T-helper 2 cell treated with Interferon-gamma antibody and Interleukin-4, amounts not matched to agents 100 ng/mL and 5 ng/mL, for 36 hours (primary cell): ENCODE measurements around the gene LDB2. TPM values are rescaled to one million over a fixed set of nuclear protein-coding genes. Genes with fewer than 3 reads are reported as not detected.

Experiments used
- intact Hi-C: fragments of 100-400 bp; cut with micrococcal nuclease; formaldehyde crosslinking; loops from one replicate; pipeline ENCODE4 v1.15.1; 2023
- total RNA-seq: library from RNA; stranded (reverse); gene quantifications from 2 replicates; pipeline ENCODE4 v1.2.3, GENCODE V29; 2022

The LDB2 gene
- total RNA-seq, 1 donor from 2014 or later = not detected

DNA sequence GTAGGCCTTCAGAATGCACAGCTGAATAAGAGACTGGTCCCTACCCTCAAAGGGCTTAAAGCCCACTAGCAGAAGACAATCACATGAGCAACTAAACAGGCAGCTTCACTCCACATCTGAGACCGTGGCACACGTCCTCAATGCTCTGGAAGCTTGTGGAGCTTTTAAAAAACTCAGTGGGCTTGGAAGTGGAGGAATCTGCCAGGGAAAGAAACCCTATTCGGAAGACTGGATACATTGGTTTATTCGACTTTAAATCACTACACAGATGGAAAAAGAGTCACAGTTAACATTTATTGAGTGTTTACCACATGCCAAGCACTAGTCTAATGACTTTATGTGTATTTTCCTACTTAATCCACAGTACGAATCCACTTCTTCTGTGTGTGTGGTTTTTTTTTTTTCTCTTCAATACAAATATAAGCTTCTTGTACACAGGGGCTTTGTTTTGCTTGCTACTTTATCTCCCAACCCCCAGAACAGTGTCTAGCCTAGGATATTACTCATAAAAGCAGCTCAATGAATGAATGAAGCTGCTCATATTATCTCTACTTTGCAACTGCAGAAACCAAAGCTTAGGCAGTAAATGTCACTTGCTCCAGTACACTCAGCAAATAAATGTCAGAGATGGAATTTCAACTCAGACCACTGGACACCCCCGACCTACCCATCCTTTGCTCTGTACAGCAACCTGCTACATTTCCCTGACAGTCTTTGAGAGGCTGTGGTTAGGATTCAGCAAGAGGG lies 137.7 kb downstream of the LDB2 start:
- intact Hi-C loops = no loop called here

DNA sequence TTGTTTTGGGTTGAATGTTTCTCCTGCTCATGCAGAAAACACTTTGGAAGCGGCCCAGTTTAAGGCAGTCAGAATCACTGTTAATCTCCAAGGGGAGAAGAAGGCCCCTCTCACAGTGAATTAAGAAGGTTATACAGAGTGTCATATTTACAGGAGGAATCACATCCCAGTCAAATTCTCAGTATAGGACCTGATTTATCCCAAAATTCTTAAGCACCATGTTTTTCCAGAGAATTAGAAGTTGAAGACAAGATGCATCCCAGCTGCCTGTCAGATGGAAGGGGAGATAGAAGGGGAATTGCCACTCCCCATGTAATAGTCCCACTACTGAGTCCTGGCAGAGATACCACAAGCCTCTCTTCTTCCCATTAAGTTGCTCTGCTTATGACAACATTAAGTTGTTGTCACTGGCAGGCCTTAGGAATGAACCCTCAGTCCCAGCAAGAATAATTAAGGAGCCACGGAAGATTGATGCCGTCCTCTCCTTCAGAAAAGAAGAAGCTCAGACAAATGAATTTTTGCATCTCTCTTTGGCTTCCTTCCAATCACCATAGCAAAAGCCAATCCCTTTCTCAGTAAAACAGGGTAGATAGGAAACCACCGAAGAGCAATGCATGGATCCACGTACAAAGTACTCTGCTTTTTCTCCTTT lies 138.4 kb downstream of the LDB2 start:
- intact Hi-C loops = no loop called here

DNA sequence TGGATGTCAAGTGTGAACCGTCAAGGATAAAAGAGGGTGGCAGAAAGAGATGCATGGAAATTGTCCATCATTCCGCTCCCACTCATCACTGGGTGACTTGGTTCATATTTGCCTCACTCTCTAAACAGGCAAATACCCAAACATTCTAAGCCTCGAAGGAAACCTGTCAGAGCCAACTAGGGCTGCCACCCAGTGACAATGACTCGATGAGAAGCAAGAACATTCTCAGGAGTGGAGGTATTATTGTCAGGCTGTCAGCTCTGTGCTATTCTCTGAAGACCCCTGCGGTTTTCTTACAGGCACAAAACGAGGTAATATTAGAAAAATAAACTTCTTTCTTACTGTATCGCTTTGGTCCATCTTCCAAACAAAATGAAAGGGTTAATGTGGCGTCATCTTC lies 139.6 kb downstream of the LDB2 start:
- intact Hi-C loops = no loop called here

DNA sequence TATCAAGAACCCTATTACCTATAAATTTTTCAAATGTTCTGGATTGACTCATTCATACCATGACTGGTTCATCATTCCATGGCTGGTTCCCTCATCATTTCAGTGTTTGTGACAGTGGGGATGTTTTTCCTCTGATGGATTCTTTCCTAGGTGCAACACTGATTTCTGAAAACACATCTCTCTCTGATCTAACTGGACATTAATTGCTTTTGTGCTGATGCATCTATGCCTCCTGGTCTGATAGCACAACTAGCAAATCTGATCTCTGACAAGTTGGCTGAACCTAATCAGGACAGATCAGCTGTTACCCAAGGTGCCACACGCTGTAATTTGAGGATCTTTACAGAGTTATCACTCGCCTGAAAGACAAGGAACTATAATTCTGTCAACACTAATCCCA lies 140.2 kb downstream of the LDB2 start:
- intact Hi-C loops = no loop called here

DNA sequence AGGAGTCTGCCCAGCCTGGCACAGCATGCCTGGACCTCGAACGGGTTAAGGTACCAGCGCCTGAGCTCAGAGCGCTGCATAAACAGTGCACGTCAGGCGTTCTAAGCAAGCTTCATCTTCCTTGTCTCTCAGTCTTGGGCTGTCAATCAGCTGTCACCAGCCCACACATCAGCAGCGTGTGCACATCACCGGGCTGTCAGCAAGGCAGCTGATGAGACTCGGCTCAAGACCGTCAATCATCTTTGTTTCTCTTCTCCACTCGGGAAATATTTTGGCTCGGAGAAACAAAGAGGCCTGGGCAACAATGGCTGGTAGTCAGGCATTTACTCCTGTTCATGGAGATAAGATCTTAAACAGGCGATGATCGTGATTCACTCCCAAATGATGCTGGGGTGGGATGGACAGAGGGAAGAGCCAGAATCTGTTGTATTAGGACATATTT lies 141.3 kb downstream of the LDB2 start:
- intact Hi-C loops = no loop called here

DNA sequence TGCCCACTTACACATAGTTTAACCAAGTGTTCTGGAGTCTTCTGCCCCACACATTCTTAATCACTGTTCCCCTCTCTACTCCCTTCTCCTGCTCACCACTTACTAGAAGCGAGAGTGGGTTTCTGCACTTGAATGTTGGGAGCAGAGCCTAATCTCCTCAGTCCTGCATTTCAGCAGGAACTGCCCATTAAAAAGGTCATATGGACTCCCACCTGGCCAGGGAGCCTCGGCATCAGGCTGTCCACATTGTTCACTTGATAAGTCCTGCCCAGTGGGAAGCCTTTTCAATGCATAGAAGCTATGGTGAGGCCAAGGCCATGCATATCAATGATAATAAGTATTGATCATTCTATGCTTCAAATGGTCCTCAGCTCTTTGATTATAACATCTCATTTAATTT lies 144.3 kb downstream of the LDB2 start:
- intact Hi-C loops = no loop called here

DNA sequence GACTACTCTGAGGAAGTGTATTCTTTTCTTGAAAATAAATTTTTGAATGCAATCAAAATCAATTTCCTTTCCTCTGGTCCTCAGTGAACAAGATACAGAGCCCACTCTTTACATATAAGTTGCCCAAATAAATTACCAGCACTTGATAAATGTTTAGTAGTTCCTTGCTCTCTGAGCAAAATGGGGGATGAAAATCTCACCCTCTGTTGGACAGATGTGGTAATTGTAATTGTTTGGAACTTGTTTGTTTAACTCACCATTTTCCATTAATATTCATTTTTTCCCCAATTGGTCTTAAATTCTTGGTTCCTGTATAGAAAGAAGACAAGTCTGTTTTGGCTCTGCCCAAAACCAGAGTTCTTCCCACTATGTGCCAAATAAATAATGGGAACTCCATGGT lies 146.3 kb downstream of the LDB2 start:
- intact Hi-C loops = no loop called here

DNA sequence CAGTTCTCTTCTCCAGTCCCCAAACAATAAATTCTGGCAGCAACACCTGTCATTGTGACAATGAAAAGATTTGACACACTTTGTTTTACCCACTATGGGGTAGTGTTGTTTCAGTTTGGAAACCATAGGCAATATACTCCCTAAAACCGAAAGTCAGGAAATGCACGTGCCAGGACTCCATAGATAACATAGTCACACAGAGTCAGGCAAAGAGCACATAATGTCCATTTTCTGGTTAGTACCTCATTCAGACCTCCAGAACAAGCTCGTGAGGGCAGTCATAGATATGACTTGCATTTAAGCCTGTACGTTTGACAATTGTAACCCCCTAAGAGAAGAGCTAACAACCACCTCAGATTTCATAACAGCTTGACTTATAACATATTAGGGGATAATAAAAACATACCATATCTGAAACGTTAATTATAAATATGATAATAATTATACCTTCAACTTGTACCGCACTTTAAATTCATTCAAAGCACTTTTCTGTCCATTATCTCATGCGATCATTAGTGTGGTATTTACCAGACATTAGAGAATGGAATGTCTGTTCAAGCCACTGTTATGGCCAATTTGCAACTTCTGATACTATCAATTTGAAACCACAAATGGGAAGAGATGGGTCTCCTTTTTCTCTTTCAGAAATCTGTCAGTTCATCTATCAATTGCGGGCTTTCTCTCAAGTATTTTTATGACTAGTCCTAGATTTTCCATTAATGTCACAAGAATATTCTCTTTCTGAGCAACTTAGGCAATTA lies 147.4 kb downstream of the LDB2 start:
- intact Hi-C loops = no loop called here

DNA sequence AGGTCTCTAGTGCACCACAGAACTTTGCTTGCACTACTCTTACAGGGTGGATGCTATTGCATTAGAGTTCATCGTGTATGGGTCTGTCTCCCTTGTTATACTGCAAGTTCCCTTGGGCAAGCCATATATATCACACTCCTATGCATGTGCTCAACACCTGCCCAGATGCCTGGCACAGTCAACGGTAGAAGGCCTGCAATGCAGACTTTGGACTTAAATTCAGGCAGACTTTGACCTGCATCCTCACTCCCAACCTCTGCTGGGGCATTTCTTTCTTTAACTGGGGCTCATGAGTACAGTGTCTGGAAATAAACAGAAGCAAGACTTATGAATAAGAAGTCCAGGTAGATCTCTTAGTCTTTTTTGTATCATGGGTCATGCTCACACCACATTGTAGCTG lies 148.2 kb downstream of the LDB2 start:
- intact Hi-C loops = no loop called here

DNA sequence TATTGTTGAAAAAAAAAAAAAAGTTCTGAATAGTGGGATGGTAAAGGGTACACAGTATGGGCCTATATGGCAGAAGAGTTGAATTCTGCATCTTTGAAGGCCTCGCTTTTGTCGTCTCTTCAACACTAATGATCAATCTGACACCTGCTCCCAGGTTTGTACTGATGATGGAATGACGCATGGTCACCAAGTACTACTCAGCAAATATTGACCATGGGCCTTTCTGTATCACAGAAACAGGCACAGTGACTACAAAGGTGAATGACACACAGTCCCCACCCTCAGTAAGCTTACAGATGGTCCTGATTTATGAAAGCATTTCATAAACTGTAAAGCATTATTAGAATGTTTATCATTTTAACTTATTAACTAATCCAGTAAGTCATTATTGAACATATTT lies 152.6 kb downstream of the LDB2 start:
- intact Hi-C loops = no loop called here

DNA sequence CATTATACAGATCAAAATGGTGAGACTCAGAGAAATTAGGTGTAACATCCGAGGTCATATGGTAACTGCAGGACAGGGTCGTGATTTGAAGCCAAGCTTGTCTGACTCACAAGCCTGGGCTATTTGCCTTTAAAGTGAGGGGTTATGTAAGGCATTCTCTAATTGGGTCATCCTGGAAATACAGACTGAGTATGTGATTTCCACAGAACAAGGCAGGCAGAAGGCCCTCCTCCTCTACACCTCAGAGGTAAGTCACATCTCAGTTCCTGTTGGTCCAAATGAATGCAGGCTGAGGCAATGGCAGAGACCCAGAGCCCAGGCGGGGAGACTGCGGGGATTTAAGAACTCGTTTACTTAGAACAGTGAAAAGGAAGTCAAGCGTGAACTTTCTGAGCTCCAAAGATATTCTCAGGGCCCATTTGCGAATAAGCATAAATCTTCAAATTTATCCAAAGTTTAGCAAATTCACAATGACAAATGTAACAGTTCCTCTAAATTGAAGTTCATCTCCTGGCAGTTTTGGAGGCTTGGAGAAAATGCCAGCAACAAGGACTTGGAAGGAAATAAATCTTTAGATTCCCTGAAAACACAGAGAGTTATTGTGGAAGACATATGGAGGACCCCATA lies 153.3 kb downstream of the LDB2 start:
- intact Hi-C loops = no loop called here

DNA sequence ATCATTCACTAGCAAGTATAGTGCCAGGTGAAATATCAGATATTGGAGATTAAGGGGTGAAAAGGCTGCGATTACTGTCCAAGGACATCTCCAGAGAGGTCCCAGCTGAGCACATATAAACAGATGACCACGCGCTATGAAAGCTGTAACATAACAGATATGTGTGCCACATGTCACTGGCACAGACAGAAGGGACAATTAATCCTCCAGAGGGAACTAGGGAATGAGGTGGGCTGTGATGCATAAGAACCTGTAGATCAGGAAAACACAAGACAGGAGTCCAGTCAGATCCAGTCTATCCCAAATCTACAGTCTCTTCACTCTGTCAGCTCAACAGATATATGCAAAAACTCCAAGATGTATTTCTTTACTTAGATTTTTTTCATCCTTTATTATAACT lies 157.2 kb downstream of the LDB2 start:
- intact Hi-C loops = no loop called here

DNA sequence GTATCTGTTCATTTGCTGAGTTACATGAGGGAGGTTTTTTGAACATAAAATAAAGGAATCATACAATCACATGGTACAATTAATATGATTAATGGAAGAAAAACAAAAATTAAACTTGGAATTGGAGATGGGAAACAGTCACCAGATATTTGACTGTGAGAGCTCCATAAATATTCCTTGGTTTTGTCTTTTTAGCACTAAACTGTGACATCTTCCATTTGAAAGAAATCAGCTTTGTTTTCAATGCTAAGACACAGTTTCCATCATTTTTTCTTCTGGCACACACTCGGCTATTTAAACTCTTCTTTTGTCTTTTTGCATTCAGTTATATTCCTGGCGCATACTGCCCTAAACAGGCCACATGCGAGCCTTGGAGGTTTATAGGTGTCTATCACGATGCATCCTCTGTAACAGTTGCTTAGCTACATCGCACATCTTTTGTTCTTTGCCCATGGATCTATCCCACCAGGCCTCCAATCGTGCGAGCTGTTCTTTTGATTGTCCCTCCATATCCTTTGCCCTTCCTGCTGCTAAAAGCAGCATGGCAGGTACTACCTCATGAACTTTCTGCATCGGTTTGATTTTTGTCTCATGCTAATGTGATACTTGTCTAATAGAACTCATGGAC lies 158.3 kb downstream of the LDB2 start:
- intact Hi-C loops = no loop called here

DNA sequence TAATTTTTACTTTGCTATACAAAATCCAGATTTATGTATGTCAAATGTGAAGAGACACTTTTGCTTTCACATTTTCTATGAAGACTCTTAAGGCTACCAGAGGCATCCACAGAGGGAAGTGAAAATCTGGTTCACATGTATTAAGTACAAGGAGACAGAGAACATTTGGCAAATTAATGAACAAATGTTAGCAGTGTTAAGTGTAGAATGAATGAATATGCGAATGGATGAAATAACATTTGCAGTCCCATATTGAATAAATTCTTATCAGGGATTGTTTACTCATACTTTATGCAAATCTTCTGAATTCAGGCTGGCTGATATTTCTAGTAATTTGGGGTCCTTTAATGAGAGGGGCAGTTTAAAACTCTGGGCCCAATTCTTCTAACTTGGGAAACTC lies 159.9 kb downstream of the LDB2 start:
- intact Hi-C loops = no loop called here

DNA sequence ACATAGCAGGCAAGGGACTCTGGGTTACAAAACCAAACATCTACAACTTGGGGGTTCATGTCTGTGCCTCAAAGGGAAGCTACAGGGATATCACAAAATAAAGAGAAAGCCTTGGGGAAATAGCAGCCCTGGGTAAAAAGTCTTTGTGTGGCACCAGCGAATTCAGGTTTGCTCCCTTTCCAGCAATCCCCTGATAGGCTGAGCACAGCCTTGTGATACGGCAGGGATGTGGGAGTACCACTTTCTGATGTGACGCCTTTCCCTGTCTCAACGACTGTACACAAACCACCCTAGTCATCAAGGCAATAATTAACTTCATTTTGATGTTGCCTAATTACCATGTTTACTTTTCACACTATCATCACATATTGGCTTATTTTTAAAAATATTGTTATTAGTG lies 164.9 kb downstream of the LDB2 start:
- intact Hi-C loops = no loop called here

DNA sequence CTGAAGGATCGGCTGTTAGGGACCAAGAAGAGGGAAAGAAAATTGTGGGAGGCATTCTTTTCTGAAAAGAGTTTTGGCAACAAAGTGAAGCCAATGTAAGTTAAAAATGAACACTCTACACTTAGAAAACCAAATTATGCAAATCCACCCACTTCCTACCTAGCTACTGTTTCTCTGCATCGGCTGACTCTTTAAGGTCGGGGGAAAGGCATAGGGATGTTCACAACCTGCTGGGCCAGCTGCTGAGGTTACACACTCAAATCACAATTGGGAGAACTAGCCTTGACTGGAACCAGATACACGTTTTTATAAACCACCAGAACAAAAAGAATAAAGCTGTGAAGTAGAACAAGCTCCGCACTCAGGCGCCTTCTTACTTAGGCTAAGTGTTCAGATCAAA lies 165.7 kb downstream of the LDB2 start:
- intact Hi-C loops = no loop called here

DNA sequence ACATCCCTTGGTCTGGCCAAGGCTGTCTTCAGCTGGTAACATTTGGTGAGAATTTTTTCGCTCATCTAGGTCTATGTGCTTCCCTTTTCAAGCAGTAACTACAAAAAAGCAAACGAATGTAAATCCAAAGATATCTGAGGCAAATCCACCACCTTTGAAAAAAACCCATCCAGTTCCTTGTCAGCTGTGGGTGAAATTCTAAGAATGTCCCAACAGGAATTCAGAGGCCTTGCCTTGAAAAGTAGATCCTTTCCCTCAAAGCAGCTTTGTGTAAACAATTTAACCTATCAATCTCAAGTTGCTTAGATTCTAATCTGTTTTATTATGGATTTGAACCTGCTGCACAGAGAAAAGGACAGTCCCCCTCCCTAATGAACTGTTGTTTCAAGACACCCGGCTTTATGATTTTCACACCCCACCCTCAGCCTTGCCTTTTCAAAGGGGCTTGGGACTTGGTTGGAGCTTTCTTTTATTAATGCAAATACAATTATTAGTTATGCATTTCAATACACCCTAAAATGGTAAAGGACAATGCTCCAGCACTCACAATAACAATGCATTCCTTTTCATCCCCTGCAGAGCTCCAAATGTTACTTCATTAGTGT lies 166.6 kb downstream of the LDB2 start:
- intact Hi-C loops = no loop called here

DNA sequence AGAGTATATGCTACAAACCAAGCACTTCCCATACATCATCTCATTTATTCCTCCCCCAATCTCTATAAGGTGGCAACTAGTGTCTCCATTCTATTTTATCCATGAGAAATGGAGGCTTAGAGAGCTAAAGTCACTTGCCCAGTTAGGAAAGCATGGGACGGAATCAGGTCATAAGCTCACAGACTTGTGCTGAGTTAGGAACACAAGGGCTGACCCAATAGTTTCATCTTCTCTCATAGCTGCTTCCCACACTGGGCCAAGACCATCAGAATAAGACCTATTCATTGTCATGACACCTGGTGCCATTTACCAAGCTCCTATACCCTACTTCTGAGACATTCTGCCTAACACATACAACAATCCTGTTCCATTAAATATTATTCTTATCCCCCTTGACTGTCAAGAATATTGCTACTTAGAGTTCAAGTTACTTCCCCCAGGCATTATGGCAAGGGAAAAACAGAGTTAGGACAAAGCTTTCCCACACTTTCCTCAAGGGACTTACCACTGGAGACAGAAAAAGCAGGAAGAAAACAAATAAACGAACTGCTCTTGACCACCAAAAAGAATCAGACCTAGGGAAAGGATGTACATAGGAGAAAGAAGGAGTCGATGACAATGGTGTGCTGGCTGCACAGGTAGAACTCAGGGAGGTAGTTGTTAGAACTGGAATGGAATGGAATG lies 167.8 kb downstream of the LDB2 start:
- intact Hi-C loops = no loop called here

DNA sequence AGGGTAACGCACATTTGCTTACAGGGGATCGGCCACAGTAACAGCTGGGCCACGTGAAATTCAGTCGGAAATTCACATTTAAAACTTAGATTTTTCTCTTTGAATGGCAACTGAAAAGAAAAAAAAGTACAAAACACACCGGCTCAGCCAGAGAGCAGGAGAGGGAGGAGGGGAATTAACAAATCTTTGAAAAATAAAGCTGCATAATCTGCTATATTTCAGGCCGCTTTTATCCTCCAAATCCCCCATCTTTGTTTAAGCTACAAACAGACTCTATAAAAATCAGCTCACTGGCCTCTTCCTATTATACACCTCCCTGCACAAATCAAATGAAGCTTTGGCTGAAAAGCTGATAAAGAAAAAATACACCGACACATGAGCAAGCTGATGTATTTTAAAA lies 169.1 kb downstream of the LDB2 start:
- intact Hi-C loops = no loop called here

DNA sequence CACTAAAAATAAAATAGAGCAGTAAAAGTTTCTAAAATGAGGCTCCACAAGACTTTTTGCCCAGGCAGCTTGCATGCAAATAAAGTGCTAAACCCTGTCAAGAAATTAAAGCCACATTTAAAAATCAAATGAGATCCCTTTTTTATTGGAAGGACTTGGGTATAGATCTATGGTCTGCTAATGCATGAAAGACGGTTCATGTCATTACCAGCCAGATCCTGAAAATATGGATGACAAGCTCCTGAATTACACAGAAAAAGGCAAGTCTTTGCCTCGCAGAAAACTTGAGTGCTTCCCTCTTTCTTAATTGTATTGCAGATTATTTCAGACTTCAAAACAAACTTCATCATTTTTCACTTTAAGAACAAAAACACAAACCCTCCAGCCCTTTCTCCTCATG lies 169.6 kb downstream of the LDB2 start:
- intact Hi-C loops = no loop called here

DNA sequence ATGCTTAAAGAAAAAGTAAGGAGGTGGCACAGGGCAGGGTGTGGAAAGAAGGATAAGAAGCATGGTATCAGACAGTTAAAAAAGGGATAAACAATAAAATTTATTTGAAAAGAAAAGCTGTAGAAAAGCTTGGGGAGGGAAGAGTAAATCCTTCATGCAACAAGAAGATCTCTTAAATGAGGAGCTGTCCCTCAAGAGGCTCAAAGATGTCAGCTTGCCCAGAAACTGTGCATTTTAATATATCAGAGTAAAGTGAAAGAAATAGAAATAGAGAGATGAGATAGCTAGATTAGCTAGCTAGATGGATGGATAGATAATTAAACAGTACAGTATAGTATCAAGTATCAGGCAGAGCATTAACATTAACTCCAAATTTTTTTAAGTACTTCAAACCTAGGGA lies 170.3 kb downstream of the LDB2 start:
- intact Hi-C loops = no loop called here
